Spleen (tissue), 7 donors: ENCODE measurements around the gene P2RX1.

Experiments used
- CTCF ChIP-seq, 11 experiments: fragments of 200-600 bp in 7 of 11; fragments of 450-650 bp in 4 of 11; sonication (generic) in 4 of 11; IDR thresholded peaks in 8 of 11; conservative IDR thresholded peaks in 3 of 11; 1 replicate in 7 of 11; 2 replicates in 4 of 11; pipeline versions ENCODE4 v1.4.0 to v1.8.0; 2016 to 2021; ENCODE audit warnings: antibody characterized with exemption in 11 of 11, inconsistent platforms in 4 of 11, mild to moderate bottlenecking in 1 of 11
- POLR2AphosphoS5 ChIP-seq, 3 donors: sonication (generic); formaldehyde crosslinking; IDR thresholded peaks; one replicate each; pipeline ENCODE4 v1.5.1; 2017; ENCODE audit warnings: antibody characterized with exemption in 3 of 3
- donor health status: DM: no; HTN: no; CAD: no; lungs with moderate emphysema.
- donor health status: DM: no; HTN: no; CAD: no.
- donor health status: DM: no; HTN: no; CAD: no.

- TF ChIP-seq CTCF (IDR thresholded peaks at IDR 0.05 in 8 of 11, conservative IDR thresholded peaks at IDR 0.05 in 3 of 11) (no peak), POLR2AphosphoS5 (IDR thresholded peaks at IDR 0.05) (no peak)
These were observed 26.0 kb downstream of the P2RX1 start for GRCh38 chr17:3890082-3890877.
